H54 (cell line): Measurements from ENCODE around the gene STN1.

ENCODE experiments used
- DNase-seq: peaks from one replicate; pipeline ENCODE4 v3.0.0; 2011; ENCODE audit warnings: low spot score, mixed read lengths; ENCODE audit not compliant: insufficient read length
- FAIRE-seq: peaks from 3 replicates; lab custom pipeline; 2011; peaks lifted over from hg19 to GRCh38; lab: Jason Lieb, UNC
- POLR2A ChIP-seq: IDR thresholded peaks from 2 replicates; pipeline ENCODE4 v1.6.1; 2011; ENCODE audit warnings: low read depth, mild to moderate bottlenecking, low read length

Gene STN1

DNA sequence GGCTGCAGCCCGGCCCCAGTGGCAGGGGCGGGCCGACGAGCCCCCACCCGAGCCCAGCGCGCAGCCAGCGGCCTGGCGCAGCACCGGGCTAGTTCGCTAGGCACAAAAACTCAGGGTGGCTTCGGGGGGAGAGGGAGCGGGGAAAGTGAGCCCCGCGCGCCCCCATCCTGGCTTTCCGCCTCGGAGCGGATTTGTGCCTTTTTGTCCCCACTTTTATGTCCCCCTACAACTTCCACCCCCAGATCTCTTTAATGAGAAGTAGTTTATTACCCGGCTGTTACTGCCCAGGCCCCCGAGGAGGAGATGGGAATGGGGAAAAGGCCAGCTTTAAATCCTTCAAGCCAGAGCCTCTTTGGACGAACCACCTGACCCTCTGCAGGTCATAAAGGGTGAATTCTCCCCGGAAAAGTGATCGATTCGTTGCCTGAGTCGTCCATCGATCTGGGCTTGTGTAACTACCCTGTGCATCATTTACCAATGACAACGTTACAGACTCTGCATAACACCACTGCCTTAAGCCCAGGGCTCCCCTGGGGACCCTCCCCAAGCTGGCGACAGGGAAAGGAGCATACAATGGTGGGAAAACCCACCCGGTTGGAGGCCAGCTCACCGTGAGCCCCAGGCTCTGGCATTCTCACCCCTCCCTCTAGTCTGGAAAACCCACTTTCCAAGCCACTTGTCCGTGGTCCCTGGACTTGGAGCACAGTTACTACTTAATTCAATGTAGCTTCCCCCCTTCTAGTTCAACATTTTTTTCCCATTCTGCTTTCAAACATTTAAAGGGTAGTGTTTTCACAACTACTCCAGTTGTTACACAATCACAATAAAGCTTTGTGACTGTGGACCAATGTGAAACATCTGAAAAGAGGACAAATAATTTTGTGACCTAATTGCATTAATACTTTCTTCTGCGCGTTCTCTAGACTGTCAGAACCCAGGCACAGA is 61.9 kb downstream of the STN1 start:
- FAIRE-seq = no peak
- TF ChIP-seq POLR2A = no peak
- DNase-seq = no peak

DNA sequence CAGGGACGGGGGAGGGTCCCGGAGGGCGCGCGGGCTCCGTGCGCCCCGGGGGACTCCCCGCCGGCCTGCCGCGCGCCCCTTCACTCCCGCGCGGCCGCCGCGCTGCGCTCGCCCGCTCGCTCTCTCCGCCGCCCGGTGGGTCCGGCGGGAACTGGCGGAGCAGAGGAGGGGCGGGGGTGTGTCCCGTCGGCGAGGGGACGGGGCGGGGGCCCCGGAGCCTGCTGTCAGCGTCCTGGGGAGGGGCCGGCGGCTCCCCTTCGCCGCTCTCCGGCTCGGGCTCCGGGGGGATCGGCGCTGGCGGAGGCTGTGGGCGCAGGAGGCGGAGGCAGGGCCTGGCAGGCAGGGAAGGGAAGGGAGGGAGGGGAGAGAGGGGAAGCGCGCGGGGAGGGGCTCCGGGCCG is 62.6 kb downstream of the STN1 start, which contains the start of gene SH3PXD2A:
Gene SH3PXD2A (minus strand): TSS at position 153 of the 400 bp plus-strand sequence. CDS start 310 bp downstream, outside the sequence.
- DNase-seq (peak; percentile 52), FAIRE-seq (no peak)
- TF ChIP-seq POLR2A = no peak

DNA sequence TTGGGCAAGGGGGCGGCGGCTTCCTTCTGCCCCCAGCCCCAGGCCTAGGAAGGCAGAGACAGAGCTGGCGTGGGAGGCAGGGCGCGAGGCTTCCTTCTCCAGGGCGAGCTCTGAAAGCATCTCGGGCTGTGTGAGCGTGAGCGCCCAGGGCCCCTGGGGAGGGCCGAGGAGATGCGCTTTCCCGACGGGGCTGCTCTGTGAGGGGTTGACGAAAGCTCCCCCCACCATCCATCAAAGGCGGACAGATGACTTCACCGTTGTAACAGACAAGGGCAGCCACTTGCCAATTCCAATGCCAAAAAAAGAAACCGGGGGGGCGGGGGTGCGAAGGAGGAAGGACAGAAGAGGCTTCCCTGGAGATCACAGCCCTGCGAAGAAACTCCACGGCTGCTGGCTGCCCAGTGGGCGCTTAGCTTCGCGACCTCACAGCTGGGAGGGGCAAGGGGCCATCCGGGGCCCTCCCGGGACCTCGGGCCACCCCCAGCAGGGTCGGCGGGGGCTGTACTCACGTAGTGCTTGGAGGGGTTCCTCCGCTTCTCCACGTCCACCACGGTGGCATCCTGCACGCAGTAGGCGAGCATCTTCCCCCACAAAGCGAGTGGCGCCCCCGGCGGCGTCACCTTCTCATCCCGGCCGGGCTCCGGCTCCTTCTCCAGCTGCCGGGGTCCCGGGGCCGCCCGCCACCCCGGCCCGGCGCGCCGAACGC is 63.1 kb downstream of the STN1 start:
- FAIRE-seq (no peak), DNase-seq (no peak)
- TF ChIP-seq POLR2A = no peak

DNA sequence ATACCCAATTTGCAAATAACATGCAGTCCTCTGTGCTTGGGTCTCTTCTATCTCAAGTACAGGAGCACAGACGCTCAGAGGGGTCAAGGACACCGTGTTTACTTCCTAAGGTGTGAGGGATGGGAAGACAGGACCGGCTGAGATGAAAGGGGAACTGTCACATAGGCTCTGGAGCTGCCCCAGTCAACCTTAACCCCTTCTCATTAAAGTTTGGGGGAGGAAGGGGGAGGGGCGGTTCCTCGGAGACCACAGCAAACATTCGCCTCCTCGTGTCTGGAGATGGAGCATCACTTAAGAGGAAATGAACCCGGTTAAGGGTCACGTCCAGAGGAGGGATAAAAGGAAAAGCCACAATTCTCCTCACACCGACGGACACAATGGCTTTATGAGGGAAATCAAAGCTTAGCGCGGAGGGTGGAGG is 63.7 kb downstream of the STN1 start:
- DNase-seq = no peak
- no peak for FAIRE-seq
- TF ChIP-seq POLR2A = no peak

DNA sequence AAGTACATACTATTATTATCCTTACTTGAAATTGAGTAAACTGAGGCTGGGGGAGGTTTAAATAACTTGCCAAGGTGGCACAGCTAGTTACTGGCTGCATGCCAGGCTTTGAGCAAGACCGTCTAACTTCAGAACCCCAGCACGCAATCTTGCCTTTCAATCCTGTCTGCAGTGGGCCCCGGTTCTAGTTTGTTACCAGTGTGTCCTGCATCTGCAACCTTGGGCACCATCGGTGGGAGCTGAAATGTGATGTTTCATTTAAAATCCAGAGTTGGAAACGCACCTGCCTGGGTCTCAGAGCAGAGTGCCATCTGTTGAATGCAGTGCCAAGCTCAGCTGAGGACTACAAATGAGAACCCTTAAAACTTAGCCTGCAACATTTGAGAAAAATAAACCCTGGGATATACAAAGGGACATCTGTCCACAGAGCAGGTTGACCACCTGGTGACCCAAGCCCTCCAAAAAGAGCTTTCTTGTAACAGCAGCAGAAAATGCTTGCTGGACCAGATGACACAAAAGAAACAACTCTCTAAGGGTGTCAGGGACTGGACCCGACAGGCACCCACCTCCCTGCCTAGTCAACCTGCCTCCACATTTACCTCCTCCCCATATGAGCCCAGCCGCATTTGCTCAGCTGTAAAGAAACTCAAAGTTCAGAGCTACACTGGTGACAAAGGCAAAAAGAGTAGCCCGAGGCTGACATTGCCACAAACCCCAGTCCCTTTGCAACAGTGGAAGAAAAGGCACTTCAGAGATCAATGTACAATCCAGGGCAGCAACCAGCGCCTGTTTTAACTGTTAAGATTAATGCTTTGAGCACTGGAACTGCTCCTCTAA is 64.3 kb downstream of the STN1 start:
- DNase-seq (no peak), FAIRE-seq (no peak)
- no peak for TF ChIP-seq POLR2A

DNA sequence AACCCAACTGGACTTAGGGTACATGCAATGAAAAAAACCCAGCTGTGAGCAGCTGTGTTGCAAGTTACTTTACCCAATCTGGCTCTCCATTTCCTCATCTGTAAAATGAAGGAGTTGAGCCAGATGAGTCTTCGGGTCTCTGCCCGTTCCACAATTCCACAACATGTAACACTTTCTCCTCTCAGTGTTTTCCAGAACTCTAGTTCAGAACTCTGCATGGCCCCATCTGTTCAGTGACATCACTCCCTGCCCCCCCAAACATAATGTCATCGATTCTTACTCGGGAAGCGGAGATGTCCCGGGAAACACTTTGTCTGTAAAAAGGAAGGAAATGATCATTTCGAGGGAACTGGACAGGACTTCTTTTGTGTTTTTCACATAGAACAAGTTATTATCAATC is 65.1 kb downstream of the STN1 start:
- TF ChIP-seq POLR2A = no peak
- no peak for DNase-seq
- FAIRE-seq = no peak

DNA sequence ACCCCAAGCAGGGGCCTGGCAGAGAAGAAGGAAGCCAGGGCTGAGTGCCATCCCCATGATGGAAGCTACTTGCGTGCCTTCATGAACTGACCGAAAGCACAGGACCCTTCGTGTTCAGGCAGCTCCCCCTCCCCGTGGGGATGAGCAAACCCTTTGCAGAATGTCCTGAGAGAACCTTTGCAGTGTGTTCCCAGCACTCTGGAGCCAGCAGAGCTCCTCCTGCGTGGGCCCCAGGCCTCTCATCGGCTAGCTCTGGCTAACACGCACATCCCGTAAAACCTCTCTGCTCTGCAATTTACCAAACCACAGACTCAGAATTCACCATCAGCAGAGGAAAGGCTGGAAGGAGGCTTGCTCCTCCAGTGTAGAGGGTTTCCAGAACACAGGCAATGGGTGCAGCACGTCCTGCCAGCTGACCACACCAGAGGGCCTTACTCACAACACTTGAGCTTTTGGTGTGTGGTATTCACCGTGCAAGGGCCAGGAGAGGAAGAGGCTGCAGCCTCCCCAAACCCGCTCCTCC is 65.7 kb downstream of the STN1 start:
- no peak for TF ChIP-seq POLR2A
- FAIRE-seq (no peak), DNase-seq (no peak)

DNA sequence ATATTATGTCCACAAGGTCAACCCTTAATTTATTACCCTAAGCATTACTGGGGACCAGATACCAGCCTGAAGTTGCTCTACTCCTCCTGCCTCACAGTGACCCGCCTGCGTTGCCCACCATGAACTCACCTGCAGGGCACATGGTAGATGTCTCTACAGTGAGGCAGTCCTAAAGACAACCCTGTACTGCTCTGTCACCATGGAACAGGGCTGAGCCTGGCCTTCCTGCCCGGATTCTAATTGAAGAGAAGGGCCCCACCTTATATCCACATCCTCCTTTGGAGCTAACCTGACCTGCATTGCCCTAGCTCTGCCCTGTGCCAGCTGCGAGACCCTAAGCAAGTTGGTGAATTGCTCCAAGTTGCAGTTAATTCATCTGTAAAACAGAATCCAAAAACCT is 66.7 kb downstream of the STN1 start:
- TF ChIP-seq POLR2A = no peak
- DNase-seq (no peak), FAIRE-seq (no peak)

DNA sequence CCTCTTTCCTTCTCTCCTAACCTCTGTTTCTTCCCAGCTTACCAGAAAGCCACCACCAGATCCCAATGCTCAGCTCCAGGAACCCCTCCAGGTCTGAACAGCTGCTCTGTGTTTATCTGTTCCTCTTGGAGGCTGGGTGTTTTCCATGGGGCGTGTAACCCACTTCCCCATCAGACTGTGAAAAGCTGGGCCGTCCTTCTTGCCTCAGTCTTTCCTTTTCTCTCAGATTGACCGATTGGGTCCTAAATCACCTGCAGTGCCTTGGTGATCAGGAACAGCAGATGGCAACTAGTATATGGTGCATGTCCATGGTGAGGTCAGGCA is 67.5 kb downstream of the STN1 start:
- FAIRE-seq = no peak
- DNase-seq = no peak
- no peak for TF ChIP-seq POLR2A

DNA sequence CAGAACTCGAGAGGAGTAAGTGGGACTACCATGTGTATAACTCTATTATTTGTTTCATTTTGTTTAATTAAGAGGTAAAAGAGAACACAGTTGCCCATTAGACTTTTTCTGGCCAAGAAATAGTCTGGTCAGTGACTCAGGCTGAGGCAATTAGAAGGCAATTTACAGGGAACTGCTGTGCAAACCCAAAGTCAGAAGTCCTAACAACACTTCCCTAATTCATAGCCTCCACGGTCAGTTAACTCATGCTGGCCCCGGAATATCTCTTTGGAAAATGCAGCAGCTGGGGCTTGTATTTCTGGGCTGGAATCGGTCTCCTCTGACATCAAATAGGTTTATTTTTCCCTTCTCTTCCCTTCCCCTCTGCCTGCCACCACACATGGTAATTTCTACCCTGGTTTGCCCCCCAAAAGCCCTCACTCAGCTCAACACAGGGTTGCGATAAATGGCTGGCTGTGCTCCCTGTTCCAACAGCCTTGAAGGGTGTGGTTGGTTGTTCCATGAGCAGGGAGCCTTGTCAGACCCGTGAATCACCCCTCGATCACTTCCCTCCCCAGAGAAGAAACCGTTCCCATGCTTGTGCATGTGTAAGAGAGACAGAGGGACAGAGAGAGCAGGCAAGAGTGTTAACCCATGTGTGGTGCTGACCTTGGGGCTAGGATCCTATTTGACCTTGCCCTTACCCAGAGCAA is 68.0 kb downstream of the STN1 start:
- DNase-seq (peak; percentile 77), FAIRE-seq (peak; percentile 72)
- TF ChIP-seq POLR2A = peak; percentile 41

DNA sequence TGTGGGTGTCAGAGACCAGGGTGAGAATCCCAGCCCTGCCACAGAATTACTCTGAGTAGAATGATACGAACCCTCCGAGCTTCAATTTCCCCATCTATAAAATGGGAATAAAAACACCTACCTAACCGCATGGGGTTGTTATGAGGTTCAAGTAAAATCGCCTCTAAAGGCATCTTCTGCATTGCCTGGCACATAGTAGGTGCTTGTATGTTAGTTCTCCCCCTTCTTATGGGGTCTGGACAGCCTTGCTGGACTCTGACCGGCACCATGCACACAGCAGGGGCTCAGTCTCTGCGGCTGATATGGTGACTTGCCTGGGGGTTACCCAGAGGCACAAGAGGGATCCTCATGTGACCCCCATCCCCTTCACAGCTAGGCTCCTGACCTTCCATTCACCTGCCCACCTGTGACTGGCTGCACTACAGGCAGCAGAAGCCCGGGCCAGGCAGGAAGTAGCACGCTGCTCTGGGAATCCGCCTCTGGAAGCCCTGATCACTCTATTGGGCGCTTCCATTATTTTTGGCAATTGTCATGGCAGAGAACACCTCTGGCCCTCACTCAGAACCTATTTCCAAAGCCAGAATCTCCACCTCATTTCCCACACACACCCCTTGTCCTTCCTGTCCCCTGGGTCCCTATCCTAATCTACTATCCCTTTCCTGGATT is 68.6 kb downstream of the STN1 start:
- FAIRE-seq (no peak), DNase-seq (no peak)
- no peak for TF ChIP-seq POLR2A

DNA sequence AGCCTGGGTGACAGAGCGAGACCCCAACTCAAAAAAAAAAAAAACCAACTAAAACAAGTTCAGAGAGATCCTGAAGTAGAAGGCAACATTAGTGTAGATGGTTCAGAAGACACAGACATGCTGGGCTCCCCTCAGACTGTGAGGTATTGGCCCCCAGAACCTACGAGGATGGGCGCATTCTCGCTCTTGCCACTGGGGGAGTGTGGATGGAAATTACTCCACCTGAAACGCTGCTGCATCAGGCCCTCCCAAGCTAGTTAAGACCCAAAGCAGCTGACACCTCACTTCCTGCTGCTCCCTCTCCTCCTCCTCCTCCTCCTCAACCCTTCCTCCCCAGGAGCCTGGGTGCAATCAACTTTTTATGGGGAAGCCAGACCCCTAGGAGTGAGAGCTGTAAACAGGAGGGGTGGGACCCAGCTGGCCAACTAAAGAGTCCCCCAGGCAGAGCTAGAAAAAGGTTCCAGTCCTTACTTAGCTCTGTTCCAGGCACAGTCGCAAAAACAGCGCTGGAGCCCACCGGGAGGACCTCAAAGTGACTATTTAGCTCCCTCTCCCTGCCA is 70.0 kb downstream of the STN1 start:
- no peak for TF ChIP-seq POLR2A
- DNase-seq = no peak
- no peak for FAIRE-seq
